Measurements from ENCODE around the gene CNTN4.
"Not testable (repeated sequence)": the region's sequence is repeated elsewhere in the genome, so short reads cannot be mapped to it uniquely, and the experiment has no call there.

Gene CNTN4

GRCh38 chr3:2873986-2874385, 775.3 kb downstream of the CNTN4 start:
- DNase-seq, result no peak

- DNase-seq, result no peak
Observed at GRCh38 chr3:2875699-2876098, 777.0 kb downstream of the CNTN4 start.

GRCh38 chr3:2876362-2876761, 777.7 kb downstream of the CNTN4 start:
- DNase-seq, result no peak

- DNase-seq, result no peak
Observed at GRCh38 chr3:2879023-2879422, 780.4 kb downstream of the CNTN4 start.

- DNase-seq, result no peak
Observed at GRCh38 chr3:2879587-2879986, 780.9 kb downstream of the CNTN4 start.

GRCh38 chr3:2880218-2880756, 781.6 kb downstream of the CNTN4 start:
- no peak for DNase-seq

GRCh38 chr3:2883283-2883682, 784.6 kb downstream of the CNTN4 start:
- no peak for DNase-seq

GRCh38 chr3:2888592-2888991, 789.9 kb downstream of the CNTN4 start:
- DNase-seq, result no peak

GRCh38 chr3:2889736-2890135, 791.1 kb downstream of the CNTN4 start:
- DNase-seq, result no peak

GRCh38 chr3:2896308-2896939, 797.8 kb downstream of the CNTN4 start:
- no peak for DNase-seq

GRCh38 chr3:2897821-2898220, 799.2 kb downstream of the CNTN4 start:
- no peak for DNase-seq

GRCh38 chr3:2898591-2899353, 800.1 kb downstream of the CNTN4 start:
- no peak for DNase-seq

- DNase-seq, result no peak
Observed at GRCh38 chr3:2904054-2904453, 805.4 kb downstream of the CNTN4 start.

GRCh38 chr3:2908693-2909351, 810.2 kb downstream of the CNTN4 start:
- no peak for DNase-seq

GRCh38 chr3:2910997-2911396, 812.3 kb downstream of the CNTN4 start:
- DNase-seq, result no peak

- DNase-seq, result no peak
Observed at GRCh38 chr3:2915826-2916225, 817.2 kb downstream of the CNTN4 start.

GRCh38 chr3:2916640-2917039, 818.0 kb downstream of the CNTN4 start:
- not testable (repeated sequence) for DNase-seq

- DNase-seq, result no peak
Observed at GRCh38 chr3:2920103-2920502, 821.4 kb downstream of the CNTN4 start.

GRCh38 chr3:2921452-2921851, 822.8 kb downstream of the CNTN4 start:
- no peak for DNase-seq

- no peak for DNase-seq
Observed at GRCh38 chr3:2921903-2922302, 823.2 kb downstream of the CNTN4 start.

GRCh38 chr3:2923390-2923789, 824.7 kb downstream of the CNTN4 start:
- DNase-seq, result no peak

- DNase-seq, result no peak
Observed at GRCh38 chr3:2927259-2927658, 828.6 kb downstream of the CNTN4 start.

GRCh38 chr3:2929574-2929973, 830.9 kb downstream of the CNTN4 start:
- DNase-seq, result no peak

- no peak for DNase-seq
Observed at GRCh38 chr3:2931265-2931664, 832.6 kb downstream of the CNTN4 start.

Measured in islet precursor cell (in vitro differentiated cells).